Liver (tissue), 9 donors: ENCODE results near the gene AGTPBP1. TPM values are rescaled to one million over a fixed set of nuclear protein-coding genes. Genes with fewer than 3 reads are reported as not detected.

Experiments used
- DNase-seq: peaks from one replicate; pipeline ENCODE4 v3.0.0-alpha.2; 2017; ENCODE audit warnings: low spot score
- H3K27ac ChIP-seq, 2 donors: one replicate each; pipeline ENCODE4 v1.7.0; 2013; ENCODE audit warnings: inconsistent platforms in 2 of 2, low read length in 2 of 2, control low read depth in 1 of 2, low read depth in 1 of 2, mild to moderate bottlenecking in 1 of 2
- H3K27me3 ChIP-seq, 4 donors: one replicate each; pipeline versions ENCODE4 v1.6.1 to v1.7.0; 2013; ENCODE audit warnings: low read length in 3 of 4, inconsistent platforms in 1 of 4, mild to moderate bottlenecking in 1 of 4, moderate library complexity in 1 of 4; ENCODE audit not compliant: control insufficient read depth in 4 of 4, insufficient read depth in 4 of 4
- H3K36me3 ChIP-seq, 4 donors: one replicate each; pipeline versions ENCODE4 v1.6.1 to v1.7.0; 2013; ENCODE audit warnings: low read length in 3 of 4, mild to moderate bottlenecking in 3 of 4, low read depth in 1 of 4, moderate library complexity in 1 of 4; ENCODE audit not compliant: control insufficient read depth in 4 of 4, insufficient read depth in 3 of 4
- H3K4me1 ChIP-seq, 4 donors: one replicate each; pipeline versions ENCODE4 v1.6.1 to v1.7.0; 2013; ENCODE audit warnings: low read length in 3 of 4, mild to moderate bottlenecking in 3 of 4, moderate library complexity in 1 of 4; ENCODE audit not compliant: control insufficient read depth in 4 of 4, insufficient read depth in 4 of 4
- H3K4me3 ChIP-seq, 3 donors: one replicate each; pipeline versions ENCODE4 v1.6.1 to v1.7.0; 2013; ENCODE audit warnings: low read length in 3 of 3, control low read depth in 1 of 3, low read depth in 1 of 3, mild to moderate bottlenecking in 1 of 3
- H3K9ac ChIP-seq, 2 donors: one replicate each; pipeline ENCODE4 v1.7.0; 2013; ENCODE audit warnings: low read length in 2 of 2, mild to moderate bottlenecking in 2 of 2, moderate library complexity in 2 of 2, control low read depth in 1 of 2, low read depth in 1 of 2
- H3K9me3 ChIP-seq, 4 donors: one replicate each; pipeline versions ENCODE4 v1.6.1 to v1.7.0; 2013; ENCODE audit warnings: low read length in 3 of 4; ENCODE audit not compliant: control insufficient read depth in 4 of 4
- EGR1 ChIP-seq, 2 donors: IDR thresholded peaks; 2 replicates each; pipeline ENCODE4 v1.6.1; 2016 to 2018; ENCODE audit warnings: antibody characterized with exemption in 2 of 2, low read depth in 2 of 2
- FOXA2 ChIP-seq: IDR thresholded peaks from 2 replicates; pipeline ENCODE4 v1.6.1; 2016; ENCODE audit warnings: antibody characterized with exemption
- HNF4A ChIP-seq, 2 donors: conservative IDR thresholded peaks; 2 replicates each; pipeline ENCODE4 v1.6.1; 2016; ENCODE audit warnings: antibody characterized with exemption in 2 of 2, mild to moderate bottlenecking in 2 of 2
- HNF4G ChIP-seq: IDR thresholded peaks from 2 replicates; pipeline ENCODE4 v1.6.1; 2016; ENCODE audit warnings: antibody characterized with exemption
- REST ChIP-seq: IDR thresholded peaks from 2 replicates; pipeline ENCODE4 v1.6.1; 2016; ENCODE audit warnings: antibody characterized with exemption, mild to moderate bottlenecking
- RXRA ChIP-seq, 2 donors: IDR thresholded peaks; 2 replicates each; pipeline ENCODE4 v1.6.1; 2017 to 2018; ENCODE audit warnings: antibody characterized with exemption in 2 of 2, mild to moderate bottlenecking in 1 of 2
- SP1 ChIP-seq: IDR thresholded peaks from 2 replicates; pipeline ENCODE4 v1.6.1; 2018; ENCODE audit warnings: antibody characterized with exemption, mild to moderate bottlenecking
- TAF1 ChIP-seq: conservative IDR thresholded peaks from 2 replicates; pipeline ENCODE4 v1.6.1; 2016; ENCODE audit warnings: antibody characterized with exemption, mild to moderate bottlenecking
- YY1 ChIP-seq: IDR thresholded peaks from 2 replicates; pipeline ENCODE4 v1.6.1; 2016; ENCODE audit warnings: antibody characterized with exemption, mild to moderate bottlenecking
- WGBS: extraction: QIAGEN DNeasy Blood & Tissue Kit; methylation state at CpG from one replicate; pipeline ENCODE4 v1.1.7; 2013; 5-methylcytosine and 5-hydroxymethylcytosine counted together
- polyA plus RNA-seq, 2 donors: library from polyadenylated mRNA; stranded (reverse) in 1 of 2; unstranded in 1 of 2; fragments of 200-250 nt in 1 of 2; fragments of >200 nt in 1 of 2; fragmentation: Nextera tagmentation in 1 of 2; extraction: Ambion mirVana in 1 of 2; gene quantifications; one replicate each; pipeline versions ENCODE4 v1.2.1 to v1.2.3, GENCODE V29; 2013 to 2015
- total RNA-seq, 2 donors: library from RNA; depleted of rRNA; stranded (reverse); fragments of >200 nt; gene quantifications; one replicate each; pipeline ENCODE4 v1.2.3, GENCODE V29; 2014
- TF ChIP-seq, protein P1 (sequence below): IDR thresholded peaks from 2 replicates; pipeline ENCODE4 v1.6.1; 2016; ENCODE audit warnings: antibody characterized with exemption
- TF ChIP-seq, protein P2 (sequence below): fragments of 150-350 bp; IDR thresholded peaks from 2 replicates; pipeline ENCODE4 v1.5.1; 2017; ENCODE audit warnings: improper control_type of control experiment, low read depth, low read length; ENCODE audit not compliant: missing input control
- donor health status: healthy.
- donor health status: healthy.
- donor health status: healthy.
- donor health status: healthy.
- donor health status: healthy.

AGTPBP1 gene
- total and polyA plus RNA-seq, 4 donors = 2.1 to 14.4 (median 5.7) TPM

GRCh38 chr9:85505612-85506011 is 236.1 kb downstream of the AGTPBP1 start:
- H3K27me3 ChIP-seq = no peaks in the 10 kb centered on the region
- H3K27ac ChIP-seq = no peak overlapping the region
- no peaks in the 10 kb centered on the region for H3K36me3 ChIP-seq
- no peaks in the 10 kb centered on the region for H3K4me1 ChIP-seq
- TF ChIP-seq EGR1 (IDR thresholded peaks at IDR 0.05; ENCODE audit: low read depth in 2 of 2) (no peak), FOXA2 (no peak), HNF4A (conservative IDR thresholded peaks at IDR 0.05) (no peak)
- TF ChIP-seq, protein P1, sequence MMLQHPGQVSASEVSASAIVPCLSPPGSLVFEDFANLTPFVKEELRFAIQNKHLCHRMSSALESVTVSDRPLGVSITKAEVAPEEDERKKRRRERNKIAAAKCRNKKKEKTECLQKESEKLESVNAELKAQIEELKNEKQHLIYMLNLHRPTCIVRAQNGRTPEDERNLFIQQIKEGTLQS = no peak
- WGBS = 81% methylated on average over 7 of the region's 7 CpGs
- H3K9me3 ChIP-seq = no peaks in the 10 kb centered on the region
- H3K9ac ChIP-seq = no peak overlapping the region
- H3K4me3 ChIP-seq = no peak overlapping the region
- no peak for DNase-seq

- no peak for DNase-seq
- H3K27ac ChIP-seq = no peak overlapping the region
- TF ChIP-seq TAF1 (no peak), SP1 (no peak), REST (no peak), YY1 (no peak), HNF4G (no peak), RXRA (IDR thresholded peaks at IDR 0.05) (no peak)
- TF ChIP-seq, protein P2, sequence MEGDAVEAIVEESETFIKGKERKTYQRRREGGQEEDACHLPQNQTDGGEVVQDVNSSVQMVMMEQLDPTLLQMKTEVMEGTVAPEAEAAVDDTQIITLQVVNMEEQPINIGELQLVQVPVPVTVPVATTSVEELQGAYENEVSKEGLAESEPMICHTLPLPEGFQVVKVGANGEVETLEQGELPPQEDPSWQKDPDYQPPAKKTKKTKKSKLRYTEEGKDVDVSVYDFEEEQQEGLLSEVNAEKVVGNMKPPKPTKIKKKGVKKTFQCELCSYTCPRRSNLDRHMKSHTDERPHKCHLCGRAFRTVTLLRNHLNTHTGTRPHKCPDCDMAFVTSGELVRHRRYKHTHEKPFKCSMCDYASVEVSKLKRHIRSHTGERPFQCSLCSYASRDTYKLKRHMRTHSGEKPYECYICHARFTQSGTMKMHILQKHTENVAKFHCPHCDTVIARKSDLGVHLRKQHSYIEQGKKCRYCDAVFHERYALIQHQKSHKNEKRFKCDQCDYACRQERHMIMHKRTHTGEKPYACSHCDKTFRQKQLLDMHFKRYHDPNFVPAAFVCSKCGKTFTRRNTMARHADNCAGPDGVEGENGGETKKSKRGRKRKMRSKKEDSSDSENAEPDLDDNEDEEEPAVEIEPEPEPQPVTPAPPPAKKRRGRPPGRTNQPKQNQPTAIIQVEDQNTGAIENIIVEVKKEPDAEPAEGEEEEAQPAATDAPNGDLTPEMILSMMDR = no peak
- TF ChIP-seq, protein P1 = no peak
- H3K9me3 ChIP-seq = peaks cover 0 to 10% (median 2%) of the 10 kb centered on the region in 4 donors
- H3K36me3 ChIP-seq = no peaks in the 10 kb centered on the region
- H3K9ac ChIP-seq = no peak overlapping the region
- 80% methylated on average over 4 of the region's 4 CpGs for WGBS
- no peak overlapping the region for H3K4me3 ChIP-seq
- no peaks in the 10 kb centered on the region for H3K27me3 ChIP-seq
- H3K4me1 ChIP-seq = no peaks in the 10 kb centered on the region
Measured at GRCh38 chr9:85502815-85503655, 238.7 kb downstream of the AGTPBP1 start.
